Measurements from ENCODE around the gene LAMB4.

The LAMB4 gene

GRCh38 chr7:108000875-108001763 is 129.0 kb downstream of the LAMB4 start:
- Histone ChIP-seq H4K20me1 (ENCODE audit: control insufficient read depth, insufficient read depth, low read depth, low read length) (no peaks in the 10 kb centered on the region), H3K4me2 (ENCODE audit: low read length) (no peak overlapping the region), H3K36me3 (ENCODE audit: control insufficient read depth, low read length) (no peaks in the 10 kb centered on the region), H3K27me3 (ENCODE audit: control insufficient read depth, low read length) (peaks cover 4% of the 10 kb centered on the region; the same call in 1 of the 2 replicates), H3K9me2 (replicated peaks; ENCODE audit: control insufficient read depth, low read length) (no peaks in the 10 kb centered on the region), H3F3A (ENCODE audit: control insufficient read depth, insufficient read depth) (no peaks in the 10 kb centered on the region), H3K9me3 (ENCODE audit: control insufficient read depth, insufficient read depth, low read length) (peaks cover 12% of the 10 kb centered on the region), H3K4me3 (ENCODE audit: low read length) (no peak overlapping the region), H3K27ac (ENCODE audit: low read depth, low read length) (no peak overlapping the region), H3K79me2 (ENCODE audit: control insufficient read depth, low read length) (no peaks in the 10 kb centered on the region), H3K4me1 (ENCODE audit: control insufficient read depth, low read length) (no peaks in the 10 kb centered on the region)
- TF ChIP-seq EZH2phosphoT487 (IDR thresholded peaks at IDR 0.05; ENCODE audit: borderline replicate concordance, low read length) (no peak), CTCF (IDR thresholded peaks at IDR 0.05; ENCODE audit: low read depth, low read length, poor library complexity, severe bottlenecking) (no peak)

- H3K79me2 ChIP-seq (ENCODE audit: control insufficient read depth, low read length): no peaks in the 10 kb centered on the region
Observed at GRCh38 chr7:107999779-108000560, 130.2 kb downstream of the LAMB4 start.

More at GRCh38 chr7:107999779-108000560, 130.2 kb downstream of the LAMB4 start:
- H3K27ac ChIP-seq (ENCODE audit: low read depth, low read length): no peak overlapping the region
- no peak for TF ChIP-seq EZH2phosphoT487 (IDR thresholded peaks at IDR 0.05; ENCODE audit: borderline replicate concordance, low read length)
- no peak for TF ChIP-seq CTCF (IDR thresholded peaks at IDR 0.05; ENCODE audit: low read depth, low read length, poor library complexity, severe bottlenecking)
- H3K9me3 ChIP-seq (ENCODE audit: control insufficient read depth, insufficient read depth, low read length): peaks cover 12% of the 10 kb centered on the region
- no peak overlapping the region for H3K4me2 ChIP-seq (ENCODE audit: low read length)
- H3K9me2 ChIP-seq (replicated peaks; ENCODE audit: control insufficient read depth, low read length): no peaks in the 10 kb centered on the region
- no peaks in the 10 kb centered on the region for H3K4me1 ChIP-seq (ENCODE audit: control insufficient read depth, low read length)
- H4K20me1 ChIP-seq (ENCODE audit: control insufficient read depth, insufficient read depth, low read depth, low read length): no peaks in the 10 kb centered on the region
- H3K27me3 ChIP-seq (ENCODE audit: control insufficient read depth, low read length): peaks cover 12% of the 10 kb centered on the region
- no peak overlapping the region for H3K4me3 ChIP-seq (ENCODE audit: low read length)
- H3K36me3 ChIP-seq (ENCODE audit: control insufficient read depth, low read length): no peaks in the 10 kb centered on the region
- H3F3A ChIP-seq (ENCODE audit: control insufficient read depth, insufficient read depth): no peaks in the 10 kb centered on the region
